Measurements from ENCODE around the gene TPST2.

- TF ChIP-seq CTCF (conservative IDR thresholded peaks at IDR 0.05 in 1 of 2, IDR thresholded peaks at IDR 0.05 in 1 of 2; ENCODE audit: extremely low read depth in 1 of 2, insufficient read depth in 1 of 2, low read depth in 1 of 2, low read length in 2 of 2) (peak in 1 of 2 donors; percentile 13), EZH2 (IDR thresholded peaks at IDR 0.05; ENCODE audit: borderline replicate concordance, low read length) (no peak)
These were observed 110.7 kb downstream of the TPST2 start for GRCh38 chr22:26479043-26479791.

Data from mammary epithelial cell (primary cell).